Activated gamma-delta T cell (primary cell): Measurements from ENCODE around the gene CTAG1B.
"Not testable (repeated sequence)": the region's sequence is repeated elsewhere in the genome, so short reads cannot be mapped to it uniquely, and the experiment has no call there.

Experiments used
- DNase-seq: peaks from one replicate; lab custom pipeline; 2025; lab: John Stamatoyannopoulos, UW
- total RNA-seq, 2 donors: gene quantifications; one replicate each; lab custom pipeline; 2026; lab: John Stamatoyannopoulos, UW

CTAG1B gene
- total RNA-seq = 0 reads per million in 2 donors

- DNase-seq = not testable (repeated sequence)
Observed at GRCh38 chrX:154619182-154619581, at the start of gene CTAG1B. Gene CTAG1B (minus strand): TSS chrX:154619282. CDS start chrX:154619218, 64 bp downstream.

- DNase-seq = no peak
Observed at GRCh38 chrX:154661899-154662298, 42.8 kb upstream of the CTAG1B start.

DNA sequence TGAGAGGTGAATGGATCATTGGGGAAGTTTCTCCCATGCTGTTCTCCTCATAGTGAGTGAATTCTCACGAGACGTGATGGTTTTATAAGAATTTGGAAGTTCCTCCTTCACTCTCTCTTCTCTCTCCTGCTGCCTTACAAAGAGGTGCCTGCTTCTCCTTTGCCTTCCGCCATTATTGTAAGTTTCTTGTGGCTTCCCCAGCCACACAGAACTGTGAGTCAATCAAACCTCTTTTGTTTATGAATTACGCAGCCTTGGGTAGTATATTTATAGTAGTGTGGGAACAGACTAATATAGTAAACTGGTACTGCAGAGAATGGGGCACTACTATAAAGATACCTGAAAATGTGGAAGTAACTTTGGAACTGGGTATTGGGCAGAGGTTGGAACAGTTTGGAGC lies 42.1 kb upstream of the CTAG1B start:
- DNase-seq = no peak

GRCh38 chrX:154660541-154660940 lies 41.5 kb upstream of the CTAG1B start:
- no peak for DNase-seq

- no peak for DNase-seq
Observed at GRCh38 chrX:154658957-154659356, 39.9 kb upstream of the CTAG1B start.

GRCh38 chrX:154658187-154658586 lies 39.1 kb upstream of the CTAG1B start:
- no peak for DNase-seq

DNA sequence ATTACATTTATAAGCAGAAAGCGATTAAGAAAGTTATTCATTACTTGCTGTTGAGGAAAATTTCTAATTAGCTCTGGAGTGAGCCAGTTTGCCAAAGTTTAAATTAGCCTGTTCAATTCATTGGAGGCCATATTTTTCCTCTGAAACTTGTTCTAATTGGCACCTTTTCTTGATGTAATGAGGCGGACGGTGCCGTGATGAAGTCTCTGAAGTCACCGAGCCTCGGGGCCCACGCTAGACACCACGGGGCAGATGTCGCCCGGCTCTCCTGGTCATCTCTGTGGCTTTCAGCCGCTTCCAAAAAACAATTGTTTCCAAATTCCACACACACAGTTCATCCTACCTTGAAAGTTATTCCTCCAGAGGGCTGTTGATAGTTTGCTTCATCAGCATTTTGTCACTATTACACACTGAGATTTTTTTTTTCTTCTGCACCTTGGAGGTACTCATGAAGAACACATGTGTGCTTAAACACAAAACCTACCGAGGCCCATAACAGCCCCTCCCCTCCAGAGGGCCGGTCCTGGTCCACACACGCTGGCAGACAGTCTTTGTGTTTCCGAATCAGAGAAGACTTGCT lies 38.2 kb upstream of the CTAG1B start:
- no peak for DNase-seq

DNA sequence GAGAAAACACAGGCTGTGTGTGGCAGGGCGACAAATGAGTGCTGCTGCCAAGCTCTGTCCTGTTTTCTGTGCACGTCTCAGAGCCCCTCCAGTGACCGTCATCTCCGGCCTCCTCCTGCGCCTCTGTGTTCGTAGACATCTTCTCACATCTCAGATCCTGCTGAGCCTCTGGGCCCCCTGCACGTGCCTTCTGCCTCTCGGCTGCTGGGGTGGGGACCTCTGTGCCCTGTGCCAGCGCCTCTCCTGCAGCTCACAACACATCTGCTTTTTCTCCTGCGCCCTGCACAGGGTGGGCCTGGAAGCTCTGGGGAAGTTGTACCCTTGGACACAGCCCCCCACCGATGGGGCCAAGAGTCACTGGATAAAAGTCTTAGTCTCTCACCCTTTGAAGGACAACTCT lies 36.7 kb upstream of the CTAG1B start:
- no peak for DNase-seq

GRCh38 chrX:154655346-154655745 lies 36.3 kb upstream of the CTAG1B start:
- no peak for DNase-seq

- no peak for DNase-seq
Observed at GRCh38 chrX:154654925-154655324, 35.8 kb upstream of the CTAG1B start.

- DNase-seq = no peak
Observed at GRCh38 chrX:154654372-154654771, 35.3 kb upstream of the CTAG1B start.

DNA sequence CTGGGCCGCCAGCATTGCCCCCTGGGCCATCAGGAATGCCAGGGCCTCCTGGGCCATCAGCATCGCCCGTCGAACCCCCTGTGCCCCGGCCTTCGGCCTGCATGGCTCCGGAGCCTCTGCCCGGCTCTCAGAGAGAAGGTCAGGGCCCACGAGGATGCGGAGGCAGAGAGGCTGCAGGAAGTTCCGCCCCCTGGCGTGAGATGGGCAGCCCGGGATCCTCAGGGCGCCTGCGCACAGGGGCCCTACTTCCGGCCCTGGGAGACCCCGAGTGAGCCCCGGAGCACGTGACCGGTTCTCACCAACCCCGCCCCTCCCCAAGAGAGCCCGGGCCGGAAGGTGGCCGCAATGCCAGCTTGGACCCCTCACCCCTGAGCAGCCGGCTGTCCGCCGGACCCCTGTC lies 34.3 kb upstream of the CTAG1B start, which contains the start of gene CTAG2:
Gene CTAG2 (minus strand): TSS at position 167 of the 400 bp plus-strand sequence. CDS start 64 bp downstream, at position 103.
- not testable (repeated sequence) for DNase-seq

- no peak for DNase-seq
Observed at GRCh38 chrX:154653048-154653401, 33.9 kb upstream of the CTAG1B start.

GRCh38 chrX:154652311-154653047 lies 33.4 kb upstream of the CTAG1B start:
- no peak for DNase-seq

DNA sequence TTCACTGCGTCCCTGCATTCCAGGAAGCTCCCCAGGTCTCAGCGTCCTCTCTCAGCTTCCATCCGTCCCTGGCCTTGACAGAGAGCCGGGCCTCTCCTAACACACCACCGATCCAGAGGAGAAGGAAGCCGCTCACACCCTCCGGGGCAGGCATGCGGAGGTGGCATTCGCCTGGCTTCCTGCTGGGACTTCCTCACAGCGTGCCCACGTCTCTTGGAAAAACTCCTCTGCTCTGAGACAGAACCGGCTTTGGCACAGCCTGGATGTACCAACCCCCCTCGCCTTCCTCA lies 31.1 kb upstream of the CTAG1B start:
- DNase-seq = no peak

GRCh38 chrX:154649503-154650220 lies 30.6 kb upstream of the CTAG1B start:
- no peak for DNase-seq

DNA sequence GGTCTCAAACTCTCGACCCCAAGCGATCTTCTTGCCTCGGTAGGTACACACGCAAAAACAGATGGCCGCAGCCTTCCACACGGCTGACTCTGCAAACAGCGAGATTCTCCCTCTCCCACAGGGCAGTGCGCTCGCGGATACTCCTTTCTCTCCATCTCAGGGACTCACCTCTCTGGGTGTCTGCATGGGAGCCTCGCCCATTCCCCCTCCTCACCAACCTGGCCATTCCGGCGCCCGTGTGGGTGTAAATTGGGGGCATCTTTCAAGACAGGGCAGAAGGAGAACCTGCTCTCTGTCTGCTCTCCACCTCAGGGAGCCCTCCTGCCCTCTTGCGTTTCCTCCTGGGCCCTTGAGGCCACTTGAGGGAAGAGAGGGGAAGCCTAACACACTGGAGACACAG lies 29.8 kb upstream of the CTAG1B start:
- DNase-seq = no peak

DNA sequence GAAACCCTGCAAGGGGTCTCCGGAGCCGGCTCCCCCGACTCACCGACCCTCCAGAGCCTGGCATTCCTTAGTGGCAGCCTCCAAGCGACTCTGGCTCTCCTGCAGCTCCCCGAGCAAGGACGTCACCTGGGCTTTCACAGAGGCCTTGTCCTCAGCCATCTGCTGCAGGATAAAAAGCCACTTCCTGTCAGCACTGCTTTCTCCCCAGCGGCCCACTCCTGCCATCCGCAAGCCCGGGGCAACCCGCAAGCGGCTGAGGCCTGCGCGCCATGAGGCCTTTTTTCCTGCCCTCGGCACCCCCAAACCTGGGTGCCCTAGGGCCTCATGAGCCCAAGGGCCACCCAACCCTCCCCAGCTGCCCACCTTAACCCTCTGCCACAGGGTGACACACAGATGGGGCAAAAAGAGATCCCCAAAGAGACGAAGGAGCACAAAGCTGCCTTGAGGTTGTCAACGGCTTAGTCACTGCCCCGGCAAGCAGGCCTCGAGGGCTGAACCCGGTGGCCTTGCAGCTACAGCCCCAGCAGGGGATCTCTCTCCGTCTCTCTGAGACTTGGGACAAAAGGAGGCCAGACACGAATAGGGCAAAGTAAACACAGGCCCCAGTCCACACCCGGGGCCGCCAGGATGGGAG lies 26.8 kb upstream of the CTAG1B start:
- not testable (repeated sequence) for DNase-seq

GRCh38 chrX:154643708-154644107 lies 24.6 kb upstream of the CTAG1B start:
- not testable (repeated sequence) for DNase-seq

GRCh38 chrX:154641740-154642139 lies 22.7 kb upstream of the CTAG1B start:
- DNase-seq = not testable (repeated sequence)

DNA sequence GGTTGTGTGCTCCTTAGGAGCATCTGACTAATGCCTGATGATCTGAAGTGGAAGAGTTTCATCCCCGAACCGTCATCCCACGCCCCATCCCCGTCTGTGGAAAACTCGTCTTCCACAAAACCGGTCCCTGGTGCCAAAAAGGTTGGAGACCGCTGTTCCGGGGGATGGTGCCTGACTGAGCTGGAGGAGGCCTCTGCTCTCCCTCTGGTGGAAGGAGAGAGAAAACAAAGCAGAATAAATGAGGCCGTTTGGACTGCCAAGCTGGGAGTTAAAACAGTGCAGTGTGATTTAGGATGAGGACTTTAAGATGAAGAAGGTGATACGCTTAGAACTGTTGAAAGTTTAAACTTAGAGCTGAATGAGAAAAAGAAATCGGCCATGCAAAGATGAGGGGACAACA lies 14.6 kb upstream of the CTAG1B start:
- DNase-seq = not testable (repeated sequence)

DNA sequence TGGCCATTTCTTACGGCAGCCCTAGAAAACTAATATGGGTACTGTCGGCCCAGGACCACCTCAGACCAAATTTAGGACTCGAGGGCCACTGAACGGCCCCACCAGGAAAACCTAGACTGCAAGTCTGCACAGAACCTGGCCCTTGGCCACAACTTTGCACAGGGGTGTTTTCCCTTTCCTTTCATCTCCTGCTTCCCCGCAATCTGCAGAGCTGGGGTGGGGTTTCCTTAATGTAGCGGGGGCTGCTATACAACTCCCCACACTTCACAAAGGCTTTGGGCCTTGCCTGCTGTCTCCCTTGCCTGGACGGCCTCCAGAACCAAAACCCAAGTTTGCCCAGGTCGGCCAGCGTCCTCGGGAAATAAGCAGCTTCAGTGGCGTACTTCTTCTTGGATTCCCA lies 11.9 kb upstream of the CTAG1B start:
- not testable (repeated sequence) for DNase-seq

DNA sequence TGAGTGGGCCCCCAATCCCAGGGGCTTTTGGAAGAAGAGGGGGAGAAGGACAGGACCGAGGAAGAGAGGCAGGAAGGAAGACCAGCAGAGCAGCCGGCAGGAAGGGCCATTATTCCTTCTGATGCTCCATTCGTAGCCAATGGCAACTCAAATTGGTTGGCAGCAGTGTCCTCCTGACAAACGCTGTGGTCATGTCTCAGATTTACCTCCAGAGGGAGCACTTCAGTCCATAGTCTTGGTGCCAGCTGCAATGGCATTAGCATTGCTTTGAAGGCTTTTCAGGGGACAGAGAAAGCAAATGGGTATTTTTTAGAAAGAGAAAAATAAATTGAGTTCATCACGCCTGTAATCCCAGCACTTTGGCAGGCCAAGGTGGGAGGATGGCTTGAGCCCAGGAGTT lies 9.9 kb upstream of the CTAG1B start:
- not testable (repeated sequence) for DNase-seq
